HG02798 (cell line): ENCODE data around the gene ZNF268.

Source experiments
- ATAC-seq: cut with Tn5 transposase; IDR thresholded peaks from one replicate; pipeline ENCODE4 v1.9.1; 2021; ENCODE audit warnings: mild to moderate bottlenecking; ENCODE audit not compliant: unreplicated experiment, poor library complexity

Gene ZNF268

DNA sequence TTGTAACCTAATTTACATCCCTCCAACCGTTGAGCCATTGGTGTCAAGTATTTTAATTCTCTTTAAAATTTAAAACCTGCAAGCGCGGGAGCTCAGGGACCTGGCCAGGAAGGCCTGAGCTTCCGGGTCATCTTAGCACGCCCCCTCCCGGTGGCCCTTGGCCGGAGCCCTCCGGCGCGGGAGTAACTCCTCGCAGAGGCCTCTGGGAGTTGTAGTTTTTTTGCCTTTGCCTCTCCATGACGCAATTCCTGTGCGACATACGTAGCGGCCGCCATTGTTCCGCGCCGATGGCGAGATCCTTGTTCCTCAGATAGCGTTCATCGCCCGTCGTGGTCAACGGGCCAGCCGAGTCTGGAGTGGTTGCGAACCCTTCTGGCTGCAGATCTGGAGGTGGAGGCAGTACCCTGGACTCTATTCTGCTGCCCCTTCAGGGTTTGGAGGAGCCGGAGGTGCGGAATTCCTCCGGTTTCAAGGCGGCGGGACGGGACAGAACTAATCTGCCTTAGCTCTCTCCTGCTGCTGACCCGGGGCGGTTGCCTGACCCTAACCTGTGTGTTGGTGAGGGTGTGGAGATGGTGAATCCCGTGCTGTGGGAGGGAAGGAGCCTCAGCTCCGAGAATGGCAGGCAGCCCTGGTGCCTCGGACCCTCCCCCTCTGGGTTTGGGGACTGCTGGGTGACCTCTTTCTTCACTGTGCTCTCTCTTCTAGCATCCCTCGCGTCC is at the start of gene ZNF268:
ZNF268 (plus strand) TSS at position 258 of the 722 bp plus-strand sequence. CDS start 503 bp downstream, outside the sequence.
- ATAC-seq, result peak; percentile 96

DNA sequence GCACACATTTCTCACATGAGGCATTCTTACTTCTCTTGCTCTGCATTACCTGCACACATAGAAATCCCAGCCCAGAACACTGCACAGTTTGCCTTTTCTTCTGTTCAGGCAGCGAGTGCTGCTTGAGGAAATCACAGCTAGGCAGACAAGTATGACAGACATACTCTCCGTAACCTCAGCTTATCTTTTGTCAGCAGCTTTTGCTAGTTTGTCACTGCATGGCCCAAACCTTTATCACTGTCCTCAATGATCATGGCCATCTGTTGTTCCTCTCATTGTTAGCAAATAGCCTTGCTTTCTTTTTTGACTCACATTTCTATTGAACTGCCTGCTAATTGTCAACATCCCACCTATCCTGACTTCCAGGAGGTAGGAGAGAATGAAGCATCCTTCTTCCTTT is 45.5 kb upstream of the ZNF268 start:
- ATAC-seq, result no peak

DNA sequence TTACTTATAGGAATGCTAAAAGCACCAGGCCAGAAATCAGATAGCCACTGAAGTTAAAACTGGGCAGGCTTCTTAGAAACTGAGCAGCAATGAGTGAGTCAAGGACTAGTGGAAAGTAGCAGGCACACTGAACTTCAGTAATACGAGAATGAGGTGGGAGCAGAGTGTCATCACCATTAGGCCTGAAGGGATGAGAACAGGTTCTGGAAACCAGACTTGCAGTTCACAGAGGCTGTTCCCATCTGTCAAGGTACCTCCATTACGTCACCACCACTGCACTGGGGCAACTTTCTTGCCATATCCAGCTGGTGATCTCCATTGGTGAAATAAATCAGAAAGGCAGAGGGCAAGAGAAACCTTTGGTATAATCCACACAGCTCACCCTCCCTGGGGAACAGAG is 35.3 kb upstream of the ZNF268 start:
- ATAC-seq, result no peak

DNA sequence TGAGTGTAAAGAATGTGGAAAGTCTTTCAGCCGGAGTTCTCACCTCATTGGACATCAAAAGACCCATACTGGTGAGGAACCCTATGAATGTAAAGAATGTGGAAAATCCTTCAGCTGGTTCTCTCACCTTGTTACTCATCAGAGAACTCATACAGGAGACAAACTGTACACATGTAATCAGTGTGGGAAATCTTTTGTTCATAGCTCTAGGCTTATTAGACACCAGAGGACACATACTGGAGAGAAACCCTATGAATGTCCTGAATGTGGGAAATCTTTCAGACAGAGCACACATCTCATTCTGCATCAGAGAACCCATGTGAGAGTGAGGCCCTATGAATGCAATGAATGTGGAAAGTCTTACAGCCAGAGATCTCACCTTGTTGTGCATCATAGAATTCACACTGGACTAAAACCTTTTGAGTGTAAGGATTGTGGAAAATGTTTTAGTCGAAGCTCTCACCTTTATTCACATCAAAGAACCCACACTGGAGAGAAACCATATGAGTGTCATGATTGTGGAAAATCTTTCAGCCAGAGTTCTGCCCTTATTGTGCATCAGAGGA is 25.1 kb upstream of the ZNF268 start:
- ATAC-seq, result no peak

DNA sequence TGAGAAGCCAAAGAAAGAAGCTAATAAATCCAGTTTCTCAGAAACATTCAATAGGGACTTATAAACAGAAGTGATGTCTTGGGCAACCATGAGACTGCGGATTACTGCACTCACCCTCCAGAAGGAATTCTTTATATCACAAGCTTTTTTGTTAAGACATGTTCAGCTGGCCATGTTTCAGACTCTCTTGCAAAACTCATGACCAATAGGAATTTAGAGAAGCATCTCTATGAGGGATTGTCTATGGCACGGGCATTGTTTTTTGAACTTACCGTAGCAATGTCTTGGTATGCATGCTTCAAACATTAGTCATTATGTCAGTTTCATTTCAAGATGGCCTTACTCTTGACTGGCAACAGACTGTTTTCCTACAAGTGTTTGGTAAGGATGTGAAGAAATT is 15.5 kb upstream of the ZNF268 start:
- no peak for ATAC-seq

DNA sequence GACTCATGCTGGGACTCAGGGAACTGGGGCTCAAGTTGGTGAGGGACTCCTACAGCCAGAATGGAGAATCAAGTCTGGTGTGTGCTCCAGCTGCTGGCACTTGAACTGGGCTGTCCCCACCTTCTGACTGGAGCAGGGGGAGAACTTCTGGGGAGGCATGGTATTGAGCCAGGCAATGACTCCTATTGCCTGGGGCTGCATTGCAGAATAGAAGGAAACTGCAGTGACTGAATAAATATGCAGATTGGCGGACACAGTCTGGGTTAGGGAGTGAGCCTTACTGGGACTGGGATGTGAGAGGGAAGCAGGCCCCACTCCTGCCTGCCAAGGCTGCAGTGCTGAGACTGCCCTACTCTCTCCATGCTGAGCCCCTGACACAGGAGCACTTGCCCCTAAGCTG is 8.8 kb upstream of the ZNF268 start:
- no peak for ATAC-seq

DNA sequence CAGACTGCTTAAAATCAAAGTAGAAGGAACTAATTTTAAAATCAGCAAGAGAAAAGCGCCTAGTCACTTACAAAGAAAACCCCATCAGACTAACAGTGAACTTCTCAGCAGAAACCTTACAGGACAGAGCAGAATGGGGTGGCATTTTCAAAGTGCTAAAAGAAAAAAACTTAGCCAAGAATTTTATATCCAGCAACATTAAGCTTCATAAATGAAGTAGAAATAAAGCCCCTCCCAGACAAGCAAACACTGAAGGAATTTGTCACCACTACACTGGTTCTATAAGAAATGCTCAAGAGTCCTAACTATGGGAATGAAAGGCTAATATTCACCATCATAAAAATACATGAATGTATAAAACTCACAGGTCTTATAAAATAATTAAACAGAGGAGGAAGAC is 6.4 kb upstream of the ZNF268 start:
- ATAC-seq, result no peak

DNA sequence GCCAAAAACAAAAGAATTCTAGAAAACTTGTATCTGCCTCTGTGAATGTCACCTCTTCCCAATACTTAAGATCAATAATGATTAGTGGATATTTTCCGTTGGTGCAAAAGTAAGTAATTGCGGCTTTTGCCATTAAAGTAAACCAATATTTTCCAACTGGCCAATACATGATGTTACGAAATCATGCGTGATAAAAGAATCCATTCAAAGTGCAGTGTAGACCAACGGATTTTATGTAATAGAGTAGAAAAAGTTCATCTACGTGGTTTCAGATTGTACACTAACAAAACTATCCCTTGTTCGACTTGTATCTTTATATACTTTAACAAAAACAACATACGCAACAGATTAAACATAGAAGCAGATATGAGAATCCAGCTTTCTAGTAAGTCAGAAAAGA is 626 bp upstream of the ZNF268 start:
- ATAC-seq, result no peak

DNA sequence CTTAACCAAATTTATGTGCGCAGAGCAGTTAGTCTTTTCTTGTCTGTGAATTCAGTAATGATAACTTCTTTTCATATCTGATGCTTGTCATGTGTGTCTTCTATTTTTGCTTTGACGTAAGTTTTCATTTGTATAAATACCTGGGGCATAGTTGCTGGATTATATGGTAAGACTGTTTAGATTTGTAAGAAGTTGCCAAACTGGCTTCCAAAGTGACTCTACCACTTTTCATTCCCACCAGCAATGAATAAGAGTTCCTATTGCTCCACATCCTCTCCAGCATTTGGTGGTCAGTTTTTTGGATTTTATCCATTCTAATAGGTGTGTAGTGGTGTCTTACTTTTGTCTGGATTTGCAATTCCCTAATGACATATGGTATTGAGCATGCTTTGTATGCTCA is 8.9 kb downstream of the ZNF268 start:
- ATAC-seq, result no peak

DNA sequence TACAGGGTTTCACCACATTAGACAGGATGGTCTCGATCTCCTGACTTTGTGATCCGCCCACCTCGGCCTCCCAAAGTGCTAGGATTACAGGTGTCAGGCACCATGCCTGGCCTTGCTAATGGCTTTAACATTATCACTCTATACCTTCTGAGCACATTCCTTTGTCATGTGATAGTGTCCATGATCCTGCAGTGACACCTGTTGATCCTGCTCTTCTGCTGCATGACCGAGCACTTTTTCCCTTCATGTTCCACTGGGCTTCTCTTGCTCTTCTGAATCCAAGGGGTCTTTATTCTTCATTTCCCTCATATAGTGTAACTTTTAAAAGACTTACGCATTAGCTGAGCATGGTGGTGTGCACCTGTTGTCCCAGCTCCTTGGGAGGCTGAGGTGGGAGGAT is 11.6 kb downstream of the ZNF268 start:
- ATAC-seq, result no peak

DNA sequence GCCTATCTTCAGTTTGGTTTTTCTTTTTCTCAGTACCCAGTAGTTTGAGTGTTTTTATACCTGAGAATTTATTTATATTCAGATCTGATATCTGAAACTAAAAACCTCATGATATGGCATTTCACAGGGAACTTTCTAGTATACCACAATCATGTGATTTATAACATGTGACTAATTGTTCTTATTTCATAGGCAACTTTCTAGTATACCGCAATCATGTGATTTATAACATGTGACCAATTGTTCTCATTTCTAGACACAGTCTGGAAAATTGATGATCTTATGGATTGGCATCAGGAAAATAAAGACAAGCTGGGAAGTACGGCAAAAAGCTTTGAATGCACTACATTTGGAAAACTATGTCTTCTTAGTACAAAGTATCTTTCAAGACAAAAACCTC is 20.6 kb downstream of the ZNF268 start:
- ATAC-seq, result no peak

DNA sequence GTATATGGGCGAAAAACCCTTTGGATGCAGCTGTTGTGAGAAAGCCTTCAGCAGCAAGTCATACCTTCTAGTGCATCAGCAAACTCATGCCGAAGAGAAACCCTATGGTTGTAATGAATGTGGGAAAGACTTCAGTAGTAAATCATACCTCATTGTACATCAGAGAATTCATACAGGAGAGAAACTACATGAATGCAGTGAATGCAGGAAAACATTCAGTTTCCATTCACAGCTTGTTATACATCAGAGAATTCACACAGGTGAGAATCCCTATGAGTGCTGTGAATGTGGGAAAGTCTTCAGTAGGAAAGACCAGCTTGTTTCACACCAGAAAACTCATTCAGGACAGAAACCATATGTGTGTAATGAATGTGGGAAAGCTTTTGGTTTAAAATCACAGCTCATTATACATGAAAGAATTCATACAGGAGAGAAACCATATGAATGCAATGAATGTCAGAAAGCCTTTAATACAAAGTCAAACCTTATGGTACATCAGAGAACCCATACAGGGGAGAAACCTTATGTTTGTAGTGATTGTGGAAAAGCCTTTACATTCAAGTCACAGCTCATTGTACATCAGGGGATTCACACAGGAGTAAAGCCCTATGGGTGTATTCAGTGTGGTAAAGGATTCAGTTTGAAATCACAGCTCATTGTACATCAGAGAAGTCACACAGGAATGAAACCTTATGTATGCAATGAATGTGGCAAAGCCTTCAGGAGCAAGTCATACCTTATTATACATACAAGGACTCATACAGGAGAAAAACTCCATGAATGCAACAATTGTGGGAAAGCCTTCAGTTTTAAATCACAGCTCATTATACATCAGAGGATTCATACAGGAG is 21.4 kb downstream of the ZNF268 start:
- no peak for ATAC-seq

DNA sequence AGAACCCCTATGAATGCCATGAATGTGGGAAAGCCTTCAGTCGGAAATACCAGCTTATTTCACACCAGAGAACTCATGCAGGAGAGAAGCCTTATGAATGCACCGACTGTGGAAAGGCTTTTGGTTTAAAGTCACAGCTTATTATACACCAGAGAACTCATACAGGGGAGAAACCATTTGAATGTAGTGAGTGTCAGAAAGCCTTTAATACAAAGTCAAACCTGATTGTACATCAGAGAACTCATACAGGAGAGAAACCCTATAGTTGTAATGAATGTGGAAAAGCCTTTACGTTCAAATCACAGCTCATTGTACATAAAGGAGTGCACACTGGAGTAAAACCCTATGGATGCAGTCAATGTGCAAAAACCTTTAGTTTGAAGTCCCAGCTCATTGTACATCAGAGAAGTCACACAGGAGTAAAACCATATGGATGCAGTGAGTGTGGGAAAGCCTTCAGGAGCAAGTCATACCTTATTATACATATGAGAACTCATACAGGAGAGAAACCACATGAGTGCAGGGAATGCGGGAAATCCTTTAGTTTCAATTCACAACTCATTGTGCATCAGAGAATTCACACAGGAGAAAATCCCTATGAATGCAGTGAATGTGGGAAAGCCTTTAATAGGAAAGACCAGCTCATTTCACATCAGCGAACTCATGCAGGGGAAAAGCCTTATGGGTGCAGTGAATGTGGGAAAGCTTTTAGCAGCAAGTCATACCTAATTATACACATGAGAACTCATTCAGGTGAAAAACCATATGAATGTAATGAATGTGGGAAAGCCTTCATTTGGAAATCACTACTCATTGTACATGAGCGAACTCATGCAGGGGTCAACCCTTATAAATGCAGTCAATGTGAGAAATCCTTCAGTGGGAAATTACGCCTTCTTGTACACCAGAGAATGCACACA is 22.3 kb downstream of the ZNF268 start:
- no peak for ATAC-seq

DNA sequence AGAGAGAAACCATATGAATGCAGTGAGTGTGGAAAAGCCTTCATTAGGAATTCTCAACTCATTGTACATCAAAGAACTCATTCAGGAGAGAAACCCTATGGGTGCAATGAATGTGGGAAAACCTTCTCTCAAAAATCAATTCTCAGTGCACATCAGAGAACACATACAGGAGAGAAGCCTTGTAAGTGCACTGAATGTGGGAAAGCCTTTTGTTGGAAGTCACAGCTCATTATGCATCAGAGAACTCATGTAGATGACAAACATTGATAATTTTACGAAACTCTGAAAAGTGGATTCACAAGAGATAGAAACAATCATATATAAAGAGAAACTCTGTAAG is 22.9 kb downstream of the ZNF268 start:
- no peak for ATAC-seq

DNA sequence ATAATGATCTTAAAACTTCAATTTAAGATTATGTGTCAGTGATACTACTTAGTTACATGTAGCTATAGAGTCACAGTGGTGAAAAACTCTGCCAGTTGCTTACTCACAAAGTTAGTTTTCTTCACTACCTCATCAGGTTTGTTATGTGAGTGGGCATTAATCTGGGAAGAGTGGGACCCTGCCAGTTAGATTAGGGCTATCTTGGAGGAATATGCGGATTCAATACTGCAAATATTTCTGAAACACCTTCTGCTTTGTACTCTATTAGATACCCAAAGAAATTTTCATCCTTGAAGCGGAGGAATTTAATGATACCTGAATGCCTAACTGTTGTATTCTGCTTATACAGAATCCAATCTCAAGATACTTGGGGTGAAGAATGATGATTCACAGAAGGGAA is 25.1 kb downstream of the ZNF268 start:
- no peak for ATAC-seq

DNA sequence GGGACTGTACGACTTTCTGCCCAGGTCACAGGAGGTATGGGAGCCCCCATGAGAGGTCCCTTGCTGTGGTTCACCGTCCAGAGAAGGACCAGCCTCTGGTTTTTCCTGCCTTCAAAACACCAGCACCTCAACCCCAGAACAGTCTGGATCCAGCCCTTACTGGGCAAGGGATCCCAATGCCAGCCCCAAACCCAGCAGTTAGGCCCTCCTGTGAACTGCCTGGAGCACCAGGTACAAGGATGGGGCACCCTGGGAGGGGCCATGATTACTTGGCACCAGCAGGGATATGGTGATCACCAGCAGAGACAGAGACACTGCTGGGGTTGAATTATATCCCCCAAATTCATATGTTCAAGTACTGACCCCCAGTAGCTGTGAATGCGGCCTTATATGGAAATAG is 34.4 kb downstream of the ZNF268 start:
- no peak for ATAC-seq

DNA sequence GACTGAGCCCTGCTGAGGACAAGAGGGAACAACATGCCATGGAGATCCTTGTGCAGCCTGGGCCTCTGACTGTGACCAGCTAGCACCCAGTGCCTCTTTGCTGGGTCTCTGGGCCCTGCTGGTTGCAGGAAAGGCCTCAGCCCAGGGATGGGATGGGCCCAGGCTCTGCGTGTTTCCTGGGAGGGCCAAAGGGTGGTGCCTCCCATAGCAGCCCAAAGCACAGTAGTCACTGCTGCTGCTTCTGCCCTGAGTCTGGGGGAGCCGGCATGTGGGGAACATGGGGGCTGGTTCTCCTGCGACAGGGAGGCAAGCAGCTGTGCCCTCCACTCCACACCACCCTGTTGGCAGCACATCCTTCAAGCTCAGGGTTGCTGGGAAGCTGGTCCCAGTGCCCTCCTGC is 35.9 kb downstream of the ZNF268 start:
- ATAC-seq, result no peak

DNA sequence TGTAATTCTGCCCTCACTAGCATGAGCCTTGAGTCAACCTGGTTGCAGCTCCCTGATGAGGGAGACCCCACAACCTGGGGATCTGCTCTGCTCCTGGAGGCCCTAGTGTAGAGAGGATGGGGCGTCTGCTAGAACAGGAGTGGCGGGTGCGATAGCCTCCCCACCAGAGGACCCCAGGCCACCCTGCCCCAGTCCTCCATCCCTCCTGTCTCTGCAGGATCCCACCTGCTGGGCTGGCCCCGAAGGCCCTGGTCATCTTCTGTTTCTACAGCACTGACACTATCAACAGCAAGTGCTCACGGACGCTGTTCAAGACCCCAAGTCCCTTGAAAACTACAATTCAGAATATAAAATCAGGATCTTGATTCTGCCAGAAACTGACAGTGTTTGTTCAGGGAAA is 39.2 kb downstream of the ZNF268 start:
- no peak for ATAC-seq

DNA sequence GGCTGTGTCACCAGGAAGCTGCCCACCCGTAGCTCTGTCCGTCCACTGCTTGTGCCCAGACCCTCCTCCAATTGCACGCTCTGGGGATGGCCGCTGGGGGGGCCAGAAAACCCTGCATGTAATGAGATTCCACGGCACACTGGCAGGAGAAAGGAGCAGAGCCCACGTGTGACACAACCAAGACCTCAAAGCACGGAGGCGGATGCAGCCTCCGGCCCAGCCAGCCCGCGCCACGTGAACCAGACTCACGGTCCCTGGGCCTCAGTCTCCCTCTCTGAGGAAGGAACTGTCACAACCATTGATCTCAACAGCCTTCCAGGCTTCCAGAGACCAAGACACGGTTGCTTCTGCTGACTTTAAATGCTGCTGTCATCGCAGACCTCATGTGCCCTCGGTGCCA is 39.9 kb downstream of the ZNF268 start:
- no peak for ATAC-seq

DNA sequence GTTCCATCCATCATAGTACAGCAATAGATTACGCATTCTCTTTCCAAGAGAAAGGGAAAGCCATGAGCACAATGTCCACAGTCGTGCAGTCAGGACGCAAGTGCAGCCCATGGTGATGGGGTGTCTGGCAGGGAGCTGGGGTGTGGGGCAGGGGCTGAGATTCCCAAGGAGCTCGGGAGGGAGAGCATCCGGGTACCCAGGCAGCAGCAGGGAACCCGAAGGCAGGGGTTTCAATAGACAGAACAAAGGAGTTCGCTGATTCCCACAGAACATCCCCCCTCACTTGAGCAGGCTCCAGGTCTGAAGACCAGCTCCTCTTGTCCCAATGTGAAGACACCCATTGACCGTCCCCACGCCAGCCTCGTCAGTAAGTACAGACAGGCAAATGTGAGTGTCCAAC is 40.9 kb downstream of the ZNF268 start:
- ATAC-seq, result no peak

DNA sequence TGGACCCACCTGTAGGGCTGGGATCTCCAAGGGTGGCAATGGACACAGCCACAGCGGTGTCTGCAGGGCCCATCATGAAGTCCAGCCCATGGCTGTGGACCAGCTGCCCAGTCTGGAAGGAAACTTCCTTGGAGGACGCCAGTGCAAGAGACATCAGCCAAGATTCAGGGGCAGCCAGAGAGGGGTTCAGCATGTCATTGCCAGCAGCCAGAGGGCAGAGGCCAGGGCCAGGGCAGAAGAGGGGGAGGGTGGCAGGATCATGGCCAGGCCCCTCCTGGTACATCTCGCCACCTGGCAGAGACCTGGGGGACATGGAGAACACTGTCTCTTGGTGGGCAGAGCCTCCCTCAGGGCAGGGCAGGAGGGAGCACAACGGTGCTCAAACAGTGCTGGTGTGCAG is 44.2 kb downstream of the ZNF268 start:
- no peak for ATAC-seq
